Stomach (tissue), 9 donors: Measurements from ENCODE around the gene NCKIPSD. TPM values are rescaled to one million over a fixed set of nuclear protein-coding genes. Genes with fewer than 3 reads are reported as not detected.

ENCODE experiments used
- DNase-seq, 2 donors: peaks; one replicate each; pipeline versions ENCODE4 v3.0.0 to v3.0.0-alpha.2; 2013 to 2019
- H3K27ac ChIP-seq, 5 donors: fragments of 200-600 bp in 4 of 5; sonication (generic) in 4 of 5; one replicate each; pipeline ENCODE4 v1.5.1; 2013 to 2019; ENCODE audit warnings: mild to moderate bottlenecking in 1 of 5, moderate library complexity in 1 of 5
- H3K27me3 ChIP-seq, 3 donors: fragments of 200-600 bp; sonication (generic); one replicate each; pipeline ENCODE4 v1.5.1; 2017 to 2019; ENCODE audit warnings: mixed run types in 1 of 3
- H3K36me3 ChIP-seq, 4 donors: fragments of 200-600 bp; sonication (generic); 1 replicate in 3 of 4; 2 replicates in 1 of 4; pipeline ENCODE4 v1.5.1; 2016 to 2019
- H3K4me1 ChIP-seq, 4 donors: fragments of 200-600 bp; sonication (generic); one replicate each; pipeline ENCODE4 v1.5.1; 2016 to 2019
- H3K4me3 ChIP-seq, 4 donors: fragments of 200-600 bp; sonication (generic) in 3 of 4; one replicate each; pipeline ENCODE4 v1.5.1; 2016 to 2019; ENCODE audit warnings: mild to moderate bottlenecking in 1 of 4
- H3K9me3 ChIP-seq, 4 donors: fragments of 200-600 bp; sonication (generic); one replicate each; pipeline ENCODE4 v1.5.1; 2016 to 2019
- CTCF ChIP-seq, 7 experiments: fragments of 450-650 bp in 4 of 7; fragments of 200-600 bp in 3 of 7; sonication (generic) in 3 of 7; IDR thresholded peaks; one replicate each; pipeline ENCODE4 v1.5.1; 2016 to 2019; ENCODE audit warnings: antibody characterized with exemption in 7 of 7, control low read depth in 2 of 7, mild to moderate bottlenecking in 1 of 7
- EP300 ChIP-seq: sonication (generic); formaldehyde crosslinking; IDR thresholded peaks from one replicate; pipeline ENCODE4 v1.6.1; 2017; ENCODE audit warnings: antibody characterized with exemption
- POLR2A ChIP-seq, 4 donors: fragments of 450-650 bp; IDR thresholded peaks; one replicate each; pipeline ENCODE4 v1.6.1; 2016; ENCODE audit warnings: antibody characterized with exemption in 4 of 4, control low read depth in 2 of 4, mild to moderate bottlenecking in 1 of 4, moderate library complexity in 1 of 4
- POLR2AphosphoS5 ChIP-seq, 3 donors: sonication (generic); formaldehyde crosslinking; IDR thresholded peaks; one replicate each; pipeline ENCODE4 v1.6.1; 2016; ENCODE audit warnings: antibody characterized with exemption in 3 of 3
- whole genome bisulfite sequencing, 5 donors: extraction: QIAGEN DNeasy Blood & Tissue Kit in 3 of 5; methylation state at CpG; one replicate each; pipeline versions ENCODE4 v1.1.5 to v1.1.7; 2013 to 2018; 5-methylcytosine and 5-hydroxymethylcytosine counted together
- intact Hi-C: fragments of 100-400 bp; cut with DNase I; formaldehyde crosslinking; loops from one replicate; pipeline ENCODE4 v1.15.1; 2023; ENCODE audit warnings: low total_unique reads
- polyA plus RNA-seq, 3 donors: library from polyadenylated mRNA; stranded (reverse); fragments of 200-250 nt; gene quantifications; one replicate each; pipeline ENCODE4 v1.2.3, GENCODE V29; 2013
- total RNA-seq, 5 donors: library from RNA; depleted of rRNA; stranded (reverse); fragments of >200 nt; gene quantifications; one replicate each; pipeline versions ENCODE4 v1.1.0 to v1.2.3, GENCODE V29; 2014 to 2016
- donor health status: healthy with polysubstance abuse.
- donor health status: Bipolar disorder and iron deficiency.
- donor health status: healthy.

NCKIPSD gene
- total and polyA plus RNA-seq, 8 donors = 6.1 to 46.7 (median 17.4) TPM

GRCh38 chr3:48655606-48656005 lies 30.1 kb downstream of the NCKIPSD start:
- Histone ChIP-seq H3K4me3 (peak overlapping the region; percentile 59 to 72 (median 62)), H3K4me1 (peaks cover 14 to 19% (median 17%) of the 10 kb centered on the region in 4 donors), H3K27me3 (peaks cover 0 to 33% (median 13%) of the 10 kb centered on the region in 3 donors), H3K36me3 (no peaks in the 10 kb centered on the region), H3K27ac (peak overlapping the region; percentile 70 to 84 (median 77)), H3K9me3 (no peaks in the 10 kb centered on the region)
- WGBS, 5 donors = 14 to 34% (median 15%) methylated on average over 20 to 30 of the region's 30 CpGs
- intact Hi-C loops = no loop called here
- TF ChIP-seq EP300 (no peak), POLR2A (IDR thresholded peaks at IDR 0.05) (no peak), CTCF (IDR thresholded peaks at IDR 0.05) (no peak), POLR2AphosphoS5 (IDR thresholded peaks at IDR 0.05) (no peak)
- peak in 1 of 2 donors; percentile 54 for DNase-seq

DNA sequence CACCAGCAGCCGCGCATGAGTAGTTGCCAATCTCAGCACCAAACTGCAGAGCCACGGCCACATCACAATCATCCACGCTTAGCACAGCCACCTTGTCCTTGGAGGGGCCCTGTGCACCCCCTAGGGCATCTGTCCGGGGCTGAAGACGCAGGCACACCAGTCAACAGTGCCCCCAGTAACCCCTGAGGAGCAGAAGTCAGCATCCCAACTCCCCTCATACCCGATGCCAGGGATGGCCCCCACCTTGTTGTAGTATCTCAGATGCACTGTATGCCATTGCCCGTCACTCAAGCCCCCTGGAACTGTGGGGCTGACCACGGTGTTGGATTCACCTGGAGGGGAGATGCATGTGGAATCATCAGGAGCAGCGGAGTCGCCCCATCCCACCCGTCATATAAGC lies 30.7 kb downstream of the NCKIPSD start:
- no peak for TF ChIP-seq POLR2A (IDR thresholded peaks at IDR 0.05)
- no peak for TF ChIP-seq CTCF (IDR thresholded peaks at IDR 0.05)
- no peak for TF ChIP-seq POLR2AphosphoS5 (IDR thresholded peaks at IDR 0.05)
- TF ChIP-seq EP300 = no peak
- Histone ChIP-seq H3K27ac (no peak overlapping the region), H3K27me3 (peaks cover 0 to 28% (median 10%) of the 10 kb centered on the region in 3 donors), H3K9me3 (no peaks in the 10 kb centered on the region), H3K36me3 (no peaks in the 10 kb centered on the region), H3K4me3 (no peak overlapping the region), H3K4me1 (peaks cover 14 to 19% (median 17%) of the 10 kb centered on the region in 4 donors)
- intact Hi-C loops = no loop called here
- DNase-seq = no peak
- WGBS, 5 donors = 93 to 97% (median 96%) methylated on average over 11 to 12 of the region's 12 CpGs

GRCh38 chr3:48652923-48653715 lies 32.6 kb downstream of the NCKIPSD start:
- Histone ChIP-seq H3K4me3 (no peak overlapping the region), H3K4me1 (peaks cover 14 to 19% (median 17%) of the 10 kb centered on the region in 4 donors), H3K36me3 (no peaks in the 10 kb centered on the region), H3K27ac (no peak overlapping the region), H3K27me3 (peaks cover 0 to 14% (median 8%) of the 10 kb centered on the region in 3 donors), H3K9me3 (no peaks in the 10 kb centered on the region)
- intact Hi-C loops = no loop called here
- 94 to 97% (median 95%) methylated on average over 11 to 15 of the region's 15 CpGs for WGBS, 5 donors
- TF ChIP-seq POLR2A (IDR thresholded peaks at IDR 0.05) (no peak), POLR2AphosphoS5 (IDR thresholded peaks at IDR 0.05) (no peak)
- DNase-seq = no peak

GRCh38 chr3:48651771-48652170 lies 33.9 kb downstream of the NCKIPSD start:
- Histone ChIP-seq H3K27ac (no peak overlapping the region), H3K36me3 (no peaks in the 10 kb centered on the region), H3K4me1 (peaks cover 14 to 15% (median 14%) of the 10 kb centered on the region in 4 donors), H3K27me3 (peaks cover 0 to 8% (median 5%) of the 10 kb centered on the region in 3 donors), H3K4me3 (no peak overlapping the region), H3K9me3 (no peaks in the 10 kb centered on the region)
- peak in 1 of 2 donors; percentile 81 for DNase-seq
- TF ChIP-seq CTCF (IDR thresholded peaks at IDR 0.05) = no peak
- TF ChIP-seq EP300 = no peak
- no peak for TF ChIP-seq POLR2A (IDR thresholded peaks at IDR 0.05)
- no peak for TF ChIP-seq POLR2AphosphoS5 (IDR thresholded peaks at IDR 0.05)
- intact Hi-C loops = no loop called here
- 41 to 55% (median 51%) methylated on average over 6 to 11 of the region's 11 CpGs for WGBS, 5 donors

GRCh38 chr3:48650723-48651122 lies 35.0 kb downstream of the NCKIPSD start:
- Histone ChIP-seq H3K36me3 (no peaks in the 10 kb centered on the region), H3K27ac (no peak overlapping the region), H3K9me3 (no peaks in the 10 kb centered on the region), H3K4me1 (peaks cover 3 to 5% (median 4%) of the 10 kb centered on the region in 4 donors), H3K27me3 (peaks cover 0 to 4% (median 0%) of the 10 kb centered on the region in 3 donors), H3K4me3 (no peak overlapping the region)
- DNase-seq = no peak
- TF ChIP-seq EP300 (no peak), POLR2AphosphoS5 (IDR thresholded peaks at IDR 0.05) (no peak), POLR2A (IDR thresholded peaks at IDR 0.05) (no peak), CTCF (IDR thresholded peaks at IDR 0.05) (no peak)
- 65 to 85% (median 83%) methylated on average over 6 to 12 of the region's 12 CpGs for WGBS, 5 donors
- intact Hi-C loops = no loop called here
